Upper lobe of left lung (tissue), 6 donors: ENCODE results near the gene LAMA3. TPM values are rescaled to one million over a fixed set of nuclear protein-coding genes. Genes with fewer than 3 reads are reported as not detected.

Experiments used
- ATAC-seq, 2 donors: fragments of 200-7000 bp; cut with Tn5 transposase; one replicate each; pipeline ENCODE4 v1.9.1; 2022; ENCODE audit warnings: mild to moderate bottlenecking in 2 of 2, moderate library complexity in 2 of 2; ENCODE audit not compliant: low FRiP score in 2 of 2
- DNase-seq, 2 donors: peaks; one replicate each; pipeline ENCODE4 v3.0.0-alpha.2; 2019 to 2020
- H3K27ac ChIP-seq, 4 donors: fragments of 200-600 bp; sonication (generic); one replicate each; pipeline ENCODE4 v1.5.1; 2016 to 2019
- H3K27me3 ChIP-seq, 4 donors: fragments of 200-600 bp; sonication (generic); one replicate each; pipeline ENCODE4 v1.5.1; 2017 to 2019
- H3K36me3 ChIP-seq, 4 donors: fragments of 200-600 bp; sonication (generic); one replicate each; pipeline ENCODE4 v1.5.1; 2016 to 2019
- H3K4me1 ChIP-seq, 4 donors: fragments of 200-600 bp; sonication (generic); one replicate each; pipeline ENCODE4 v1.5.1; 2018 to 2019
- H3K4me3 ChIP-seq, 4 donors: fragments of 200-600 bp; sonication (generic); one replicate each; pipeline ENCODE4 v1.5.1; 2017 to 2019; ENCODE audit warnings: mild to moderate bottlenecking in 2 of 4, moderate library complexity in 1 of 4
- H3K9me3 ChIP-seq, 4 donors: fragments of 200-600 bp; sonication (generic); one replicate each; pipeline ENCODE4 v1.5.1; 2018 to 2019
- EP300 ChIP-seq, 4 donors: sonication (generic); formaldehyde crosslinking; IDR thresholded peaks; one replicate each; pipeline ENCODE4 v1.5.1; 2017; ENCODE audit warnings: antibody characterized with exemption in 4 of 4, control low read depth in 2 of 4
- POLR2A ChIP-seq, 4 donors: fragments of 450-650 bp; IDR thresholded peaks; one replicate each; pipeline ENCODE4 v1.5.1; 2016 to 2017; ENCODE audit warnings: antibody characterized with exemption in 4 of 4, mild to moderate bottlenecking in 2 of 4
- POLR2AphosphoS5 ChIP-seq, 2 donors: sonication (generic); formaldehyde crosslinking; IDR thresholded peaks; one replicate each; pipeline ENCODE4 v1.5.1; 2017; ENCODE audit warnings: antibody characterized with exemption in 2 of 2
- WGBS, 2 donors: methylation state at CpG; one replicate each; pipeline ENCODE4 v1.1.5; 2017 to 2018; 5-methylcytosine and 5-hydroxymethylcytosine counted together
- total RNA-seq, 6 donors: library from RNA; depleted of rRNA in 4 of 6; stranded (reverse); fragments of >200 nt in 4 of 6; gene quantifications; one replicate each; pipeline versions ENCODE4 v1.1.0 to v1.2.1, GENCODE V29; 2016 to 2021
- TF ChIP-seq, protein P1 (sequence below), 6 experiments: fragments of 450-650 bp in 4 of 6; fragments of 200-600 bp in 2 of 6; sonication (generic) in 2 of 6; IDR thresholded peaks; one replicate each; pipeline ENCODE4 v1.5.1; 2016 to 2019; ENCODE audit warnings: antibody characterized with exemption in 6 of 6
- donor health status: DM: no; HTN: no; CAD: no; lungs with moderate emphysema.
- donor health status: DM: no; HTN: yes; CAD: no; lungs with severe emphysema.

The LAMA3 gene
- total RNA-seq, 6 donors from 2014 or later, result 88.2 to 202 (median 141) TPM

DNA sequence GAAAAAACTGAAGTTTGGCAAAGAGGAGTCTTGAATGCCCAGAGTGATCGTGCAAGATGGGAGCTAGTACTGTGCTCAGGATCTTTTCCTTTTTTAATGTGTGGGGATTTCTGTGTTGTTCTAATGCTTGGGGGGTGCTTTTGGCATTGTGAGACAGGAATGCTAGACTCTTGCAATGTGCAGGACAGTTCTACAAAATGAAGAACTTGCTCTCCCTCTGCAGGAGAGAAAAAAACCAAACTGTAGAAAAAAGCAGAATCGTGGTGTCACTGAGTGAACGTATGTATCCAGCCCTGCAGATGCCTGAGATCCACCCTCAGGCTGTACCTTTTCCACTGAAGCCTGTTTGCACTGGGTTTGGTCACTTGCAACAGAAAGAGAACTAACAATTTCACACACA, 313.2 kb downstream of the LAMA3 start:
- DNase-seq (no peak), ATAC-seq (no peak)
- Histone ChIP-seq H3K4me3 (no peak overlapping the region), H3K27me3 (no peaks in the 10 kb centered on the region), H3K9me3 (no peaks in the 10 kb centered on the region), H3K27ac (no peak overlapping the region), H3K4me1 (no peaks in the 10 kb centered on the region), H3K36me3 (no peaks in the 10 kb centered on the region)
- TF ChIP-seq POLR2A (IDR thresholded peaks at IDR 0.05), result no peak
- 58 to 65% methylated on average over 3 of the region's 3 CpGs for whole genome bisulfite sequencing, 2 donors

DNA sequence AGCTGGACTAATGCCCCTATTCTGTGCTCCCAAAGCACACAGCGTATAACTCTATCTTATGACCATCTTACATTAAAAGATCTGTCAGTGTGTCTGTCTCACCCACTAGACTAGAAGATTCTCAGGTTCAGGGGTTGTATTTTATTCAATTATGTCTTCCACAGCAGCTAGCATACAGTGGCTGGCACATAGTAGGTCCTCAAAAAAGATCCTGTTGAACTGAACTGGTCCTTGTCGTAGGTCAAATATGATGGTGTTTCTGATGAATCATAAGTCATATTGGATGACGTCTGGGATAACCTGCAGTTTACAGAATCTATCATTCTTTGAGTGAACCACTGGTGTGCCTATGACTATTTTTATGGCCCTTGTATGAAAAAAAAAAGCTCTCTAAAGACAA, 314.0 kb downstream of the LAMA3 start:
- Histone ChIP-seq H3K4me1 (no peaks in the 10 kb centered on the region), H3K4me3 (no peak overlapping the region), H3K36me3 (no peaks in the 10 kb centered on the region), H3K9me3 (no peaks in the 10 kb centered on the region), H3K27ac (no peak overlapping the region), H3K27me3 (no peaks in the 10 kb centered on the region)
- DNase-seq (no peak), ATAC-seq (no peak)
- TF ChIP-seq EP300 (IDR thresholded peaks at IDR 0.05), result no peak
- TF ChIP-seq, protein P1, sequence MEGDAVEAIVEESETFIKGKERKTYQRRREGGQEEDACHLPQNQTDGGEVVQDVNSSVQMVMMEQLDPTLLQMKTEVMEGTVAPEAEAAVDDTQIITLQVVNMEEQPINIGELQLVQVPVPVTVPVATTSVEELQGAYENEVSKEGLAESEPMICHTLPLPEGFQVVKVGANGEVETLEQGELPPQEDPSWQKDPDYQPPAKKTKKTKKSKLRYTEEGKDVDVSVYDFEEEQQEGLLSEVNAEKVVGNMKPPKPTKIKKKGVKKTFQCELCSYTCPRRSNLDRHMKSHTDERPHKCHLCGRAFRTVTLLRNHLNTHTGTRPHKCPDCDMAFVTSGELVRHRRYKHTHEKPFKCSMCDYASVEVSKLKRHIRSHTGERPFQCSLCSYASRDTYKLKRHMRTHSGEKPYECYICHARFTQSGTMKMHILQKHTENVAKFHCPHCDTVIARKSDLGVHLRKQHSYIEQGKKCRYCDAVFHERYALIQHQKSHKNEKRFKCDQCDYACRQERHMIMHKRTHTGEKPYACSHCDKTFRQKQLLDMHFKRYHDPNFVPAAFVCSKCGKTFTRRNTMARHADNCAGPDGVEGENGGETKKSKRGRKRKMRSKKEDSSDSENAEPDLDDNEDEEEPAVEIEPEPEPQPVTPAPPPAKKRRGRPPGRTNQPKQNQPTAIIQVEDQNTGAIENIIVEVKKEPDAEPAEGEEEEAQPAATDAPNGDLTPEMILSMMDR (IDR thresholded peaks at IDR 0.05), result no peak
- no peak for TF ChIP-seq POLR2A (IDR thresholded peaks at IDR 0.05)
- no peak for TF ChIP-seq POLR2AphosphoS5 (IDR thresholded peaks at IDR 0.05)
- WGBS, 2 donors, result 90% methylated on average over 3 of the region's 3 CpGs

DNA sequence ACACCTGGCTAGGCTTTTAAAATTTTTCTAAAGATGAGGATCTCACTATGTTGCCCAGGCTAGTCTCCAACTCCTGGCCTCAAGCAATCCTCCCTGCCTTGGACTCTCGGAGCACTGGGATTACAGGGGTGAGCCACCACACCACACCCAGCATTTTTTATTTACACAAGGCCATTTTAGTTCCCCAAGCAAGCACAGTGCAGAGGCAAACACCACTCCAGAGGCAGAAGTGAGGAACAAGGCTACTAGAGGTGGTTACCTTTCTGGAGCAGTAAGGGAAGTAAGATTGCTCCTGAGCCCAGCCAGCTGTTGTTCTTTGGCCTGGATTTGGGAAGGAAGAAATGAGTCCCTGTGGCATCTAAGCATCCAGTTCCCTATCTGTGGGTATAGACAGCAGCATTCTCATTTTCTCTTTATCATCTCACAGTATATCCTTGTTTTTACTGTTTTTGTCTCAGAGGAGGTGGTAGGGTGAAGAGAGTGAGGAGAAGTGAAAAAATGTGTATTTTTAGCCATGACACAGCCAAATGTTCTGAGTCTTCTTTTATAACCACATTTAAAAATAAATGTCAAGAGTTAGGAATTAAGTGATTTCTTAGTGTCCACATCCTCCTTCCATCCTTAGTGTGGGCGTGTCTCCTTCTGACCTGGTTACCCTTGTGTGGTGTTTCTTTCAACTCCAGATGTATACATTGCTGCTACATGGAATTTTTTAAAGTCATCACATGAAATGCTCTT, 314.8 kb downstream of the LAMA3 start:
- Histone ChIP-seq H3K36me3 (no peaks in the 10 kb centered on the region), H3K27ac (no peak overlapping the region), H3K4me3 (no peak overlapping the region), H3K9me3 (no peaks in the 10 kb centered on the region), H3K27me3 (no peaks in the 10 kb centered on the region), H3K4me1 (no peaks in the 10 kb centered on the region)
- TF ChIP-seq EP300 (IDR thresholded peaks at IDR 0.05), result no peak
- TF ChIP-seq, protein P1 (IDR thresholded peaks at IDR 0.05), result no peak
- TF ChIP-seq POLR2AphosphoS5 (IDR thresholded peaks at IDR 0.05), result no peak
- no peak for TF ChIP-seq POLR2A (IDR thresholded peaks at IDR 0.05)
- DNase-seq (no peak), ATAC-seq (no peak)
- WGBS, 2 donors, result 73 to 77% methylated on average over 2 of the region's 2 CpGs

Other genes starting within 250 kb of the LAMA3 start
- 10 to 100 TPM; 54.7 to 91.1 (median 60.0) TPM for gene RIOK3, start 236.2 kb upstream of the LAMA3 start, total RNA-seq
- 10 to 100 TPM; 23.3 to 45.1 (median 39.8) TPM for gene RMC1, start 185.9 kb upstream of the LAMA3 start, total RNA-seq
- 100 to 1,000 TPM; 117 to 437 (median 167) TPM for gene NPC1, start 102.9 kb upstream of the LAMA3 start, total RNA-seq
- gene ANKRD29, start 26.5 kb upstream of the LAMA3 start, total RNA-seq, result 100 to 1,000 TPM in 2 of 6 donors, 10 to 100 TPM in 4; 50.4 to 150 (median 85.8) TPM